Body of pancreas (tissue), 4 donors: ENCODE measurements around the gene NPAS2.

ENCODE experiments used
- CTCF ChIP-seq, 7 experiments: fragments of 450-650 bp in 4 of 7; fragments of 200-600 bp in 3 of 7; sonication (generic) in 3 of 7; IDR thresholded peaks; one replicate each; pipeline ENCODE4 v1.5.1; 2016 to 2019; ENCODE audit warnings: antibody characterized with exemption in 7 of 7
- POLR2A ChIP-seq, 3 donors: fragments of 450-650 bp; IDR thresholded peaks; one replicate each; pipeline ENCODE4 v1.6.1; 2016; ENCODE audit warnings: antibody characterized with exemption in 3 of 3, mild to moderate bottlenecking in 2 of 3

GRCh38 chr2:100894796-100895156, 74.8 kb downstream of the NPAS2 start:
- TF ChIP-seq CTCF (IDR thresholded peaks at IDR 0.05) (no peak), POLR2A (IDR thresholded peaks at IDR 0.05) (no peak)
